ENCODE data around the gene PTER. TPM values are rescaled to one million over a fixed set of nuclear protein-coding genes. Genes with fewer than 3 reads are reported as not detected.

The PTER gene
- total RNA-seq, 1 experiment from 2014 or later, result 30.1 TPM

DNA sequence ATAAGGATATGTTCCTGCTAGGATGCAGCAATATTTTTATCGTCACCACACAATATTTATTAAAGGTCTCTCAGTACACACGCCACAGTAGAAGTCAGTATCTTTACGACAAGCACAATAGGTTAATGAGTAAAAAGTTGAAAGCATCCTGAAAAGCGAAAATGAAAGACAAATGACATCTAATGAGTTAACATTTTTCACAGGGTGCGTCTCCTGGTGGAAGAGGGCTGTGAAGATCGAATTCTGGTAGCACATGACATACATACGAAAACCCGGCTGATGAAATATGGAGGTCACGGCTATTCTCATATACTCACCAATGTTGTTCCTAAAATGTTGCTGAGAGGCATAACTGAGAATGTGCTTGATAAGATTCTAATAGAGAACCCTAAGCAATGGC, 74.0 kb downstream of the PTER start:
- CTCF ChIA-PET, result no interaction called here
- BruUV-seq (replicated peaks), result no TSS peak
- TF ChIP-seq, protein P1, sequence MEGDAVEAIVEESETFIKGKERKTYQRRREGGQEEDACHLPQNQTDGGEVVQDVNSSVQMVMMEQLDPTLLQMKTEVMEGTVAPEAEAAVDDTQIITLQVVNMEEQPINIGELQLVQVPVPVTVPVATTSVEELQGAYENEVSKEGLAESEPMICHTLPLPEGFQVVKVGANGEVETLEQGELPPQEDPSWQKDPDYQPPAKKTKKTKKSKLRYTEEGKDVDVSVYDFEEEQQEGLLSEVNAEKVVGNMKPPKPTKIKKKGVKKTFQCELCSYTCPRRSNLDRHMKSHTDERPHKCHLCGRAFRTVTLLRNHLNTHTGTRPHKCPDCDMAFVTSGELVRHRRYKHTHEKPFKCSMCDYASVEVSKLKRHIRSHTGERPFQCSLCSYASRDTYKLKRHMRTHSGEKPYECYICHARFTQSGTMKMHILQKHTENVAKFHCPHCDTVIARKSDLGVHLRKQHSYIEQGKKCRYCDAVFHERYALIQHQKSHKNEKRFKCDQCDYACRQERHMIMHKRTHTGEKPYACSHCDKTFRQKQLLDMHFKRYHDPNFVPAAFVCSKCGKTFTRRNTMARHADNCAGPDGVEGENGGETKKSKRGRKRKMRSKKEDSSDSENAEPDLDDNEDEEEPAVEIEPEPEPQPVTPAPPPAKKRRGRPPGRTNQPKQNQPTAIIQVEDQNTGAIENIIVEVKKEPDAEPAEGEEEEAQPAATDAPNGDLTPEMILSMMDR (IDR thresholded peaks at IDR 0.05; ENCODE audit: unreplicated experiment), result no peak

DNA sequence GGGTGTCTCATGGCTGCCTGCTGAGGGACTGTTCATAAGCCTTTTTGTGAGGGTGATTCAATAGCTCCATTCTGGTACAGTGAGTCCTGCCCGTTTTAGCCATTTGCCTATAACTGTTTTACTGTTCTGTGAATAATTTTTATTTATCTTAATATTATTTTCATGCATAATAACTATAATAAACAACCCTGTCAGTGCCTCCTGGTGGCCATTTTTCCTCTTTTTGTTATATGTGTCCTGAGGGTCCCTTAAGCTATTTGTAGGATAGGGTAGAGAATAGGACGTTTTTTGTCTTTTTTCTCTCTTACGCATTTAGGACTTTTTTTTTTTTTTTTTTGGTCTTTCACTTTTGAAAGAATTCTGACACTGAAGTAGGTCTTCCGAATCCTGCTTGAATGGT, 82.0 kb downstream of the PTER start:
- H3K27ac Mint-ChIP-seq (ENCODE audit: unreplicated experiment), result no peak overlapping the region

More for the DNA sequence above, 74.0 kb downstream of the PTER start:
- H3K9me3 Mint-ChIP-seq (ENCODE audit: low read depth, unreplicated experiment), result no peaks in the 10 kb centered on the region
- H3K27ac Mint-ChIP-seq (ENCODE audit: unreplicated experiment), result no peak overlapping the region
- H3K4me3 Mint-ChIP-seq (ENCODE audit: low read depth, unreplicated experiment), result no peak overlapping the region
- DNase-seq, result no peak
- intact Hi-C loops (cut with micrococcal nuclease; ENCODE audit: unreplicated experiment), result no loop called here
- no peaks in the 10 kb centered on the region for H3K4me1 Mint-ChIP-seq (ENCODE audit: low read depth, unreplicated experiment)
- no peaks in the 10 kb centered on the region for H3K27me3 Mint-ChIP-seq (ENCODE audit: unreplicated experiment)
- no peaks in the 10 kb centered on the region for H3K36me3 Mint-ChIP-seq (ENCODE audit: insufficient read depth, unreplicated experiment)

DNA sequence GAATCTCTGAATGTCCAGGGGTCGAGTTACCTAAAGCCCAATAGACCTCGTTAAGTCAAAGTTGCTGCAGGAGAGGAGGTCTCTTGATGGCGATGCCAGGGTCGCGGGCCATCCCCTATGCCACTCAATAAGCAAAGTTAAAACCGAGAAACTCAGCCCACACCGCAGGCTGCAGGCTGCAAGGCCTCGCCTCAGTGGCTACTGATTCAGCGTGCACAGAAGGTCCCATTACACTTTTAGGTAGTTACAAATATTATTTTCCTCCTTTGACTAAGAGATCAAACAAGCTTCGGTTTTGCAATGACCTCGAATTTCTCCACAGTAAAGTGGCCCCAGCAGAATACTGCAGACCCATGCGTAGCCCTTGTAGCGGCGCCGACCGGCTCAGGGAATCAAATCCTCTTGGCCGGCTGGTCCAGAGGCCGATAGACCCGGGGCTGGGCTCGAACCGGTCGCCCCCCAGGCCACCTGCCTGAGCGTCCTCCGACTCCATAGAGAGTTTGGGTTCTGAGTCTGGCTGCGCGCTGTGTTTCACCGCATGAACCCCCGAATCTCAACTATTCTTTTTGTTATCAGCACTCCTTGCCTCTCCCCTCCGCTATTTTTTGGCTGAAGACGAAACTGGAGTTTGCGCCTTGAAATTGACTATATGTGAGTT, 82.6 kb downstream of the PTER start:
- Mint-ChIP-seq H3K36me3 (ENCODE audit: insufficient read depth, unreplicated experiment) (peaks cover 6% of the 10 kb centered on the region), H3K4me1 (ENCODE audit: low read depth, unreplicated experiment) (no peaks in the 10 kb centered on the region), H3K9me3 (ENCODE audit: low read depth, unreplicated experiment) (no peaks in the 10 kb centered on the region), H3K27me3 (ENCODE audit: unreplicated experiment) (no peaks in the 10 kb centered on the region), H3K27ac (ENCODE audit: unreplicated experiment) (no peak overlapping the region), H3K4me3 (ENCODE audit: low read depth, unreplicated experiment) (no peak overlapping the region)
- no peak for DNase-seq
- TF ChIP-seq, protein P1 (IDR thresholded peaks at IDR 0.05; ENCODE audit: unreplicated experiment), result no peak
- CTCF ChIA-PET, result interaction anchor here (0.7 kb wide), 1 partner anchor 294 kb away, joined by 3 read pairs; no protein-coding TSS in a partner anchor
- intact Hi-C loops (cut with micrococcal nuclease; ENCODE audit: unreplicated experiment), result no loop called here
- BruUV-seq (replicated peaks), result no TSS peak

More for the DNA sequence above, 82.0 kb downstream of the PTER start:
- no peaks in the 10 kb centered on the region for H3K4me1 Mint-ChIP-seq (ENCODE audit: low read depth, unreplicated experiment)
- peaks cover 6% of the 10 kb centered on the region for H3K36me3 Mint-ChIP-seq (ENCODE audit: insufficient read depth, unreplicated experiment)
- BruUV-seq (replicated peaks), result no TSS peak
- DNase-seq, result no peak
- no peak overlapping the region for H3K4me3 Mint-ChIP-seq (ENCODE audit: low read depth, unreplicated experiment)
- H3K9me3 Mint-ChIP-seq (ENCODE audit: low read depth, unreplicated experiment), result no peaks in the 10 kb centered on the region
- TF ChIP-seq, protein P1 (IDR thresholded peaks at IDR 0.05; ENCODE audit: unreplicated experiment), result no peak
- H3K27me3 Mint-ChIP-seq (ENCODE audit: unreplicated experiment), result no peaks in the 10 kb centered on the region
- intact Hi-C loops (cut with micrococcal nuclease; ENCODE audit: unreplicated experiment), result no loop called here
- CTCF ChIA-PET, result interaction anchor here (0.7 kb wide), 1 partner anchor 294 kb away, joined by 3 read pairs; no protein-coding TSS in a partner anchor

DNA sequence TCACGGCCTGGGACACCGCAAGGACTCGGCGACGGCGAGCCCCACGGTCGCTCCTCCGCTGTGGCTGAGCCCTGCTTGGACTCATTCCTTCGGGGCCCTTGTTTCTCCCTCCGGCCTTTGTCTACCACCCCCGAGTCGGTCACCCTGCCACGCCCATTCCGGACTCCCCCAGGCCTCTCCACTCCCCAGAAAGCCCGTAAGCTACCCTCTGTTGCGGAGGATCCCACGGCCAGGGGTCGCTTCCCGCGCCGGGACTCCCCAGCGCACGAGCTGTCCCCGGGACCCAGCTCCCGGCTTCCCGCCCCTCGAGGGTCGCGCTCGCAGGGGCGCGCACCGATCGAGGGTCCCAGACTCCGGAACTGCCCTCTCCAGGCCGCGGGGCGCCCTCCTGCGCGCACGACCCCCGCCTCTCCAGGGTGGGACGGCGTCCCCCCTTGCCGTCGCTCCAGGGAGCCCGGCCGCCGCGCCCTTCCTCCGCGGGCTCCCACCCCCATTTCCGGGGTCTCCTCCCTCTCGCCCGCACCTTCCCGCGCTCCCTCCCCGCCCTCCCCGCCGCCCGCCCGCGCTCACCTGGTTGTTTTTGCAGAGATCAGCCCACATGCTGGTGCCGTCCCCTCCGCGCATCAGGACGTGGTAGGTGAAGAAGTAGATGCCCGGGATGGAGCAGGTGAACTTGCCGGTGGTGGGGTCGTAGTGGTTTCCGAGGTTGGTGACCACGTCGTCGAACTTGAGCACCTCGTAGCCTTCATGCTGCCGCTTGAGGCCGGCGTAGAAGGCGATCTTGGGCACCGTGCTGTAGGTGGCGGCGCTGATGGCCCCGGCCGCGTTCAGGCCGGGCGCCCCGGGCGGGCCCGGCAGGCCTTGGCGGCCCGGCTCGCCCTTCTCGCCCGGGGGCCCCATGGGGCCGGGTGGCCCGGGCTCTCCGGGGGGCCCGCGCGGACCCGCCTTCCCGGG, 83.4 kb downstream of the PTER start:
- Mint-ChIP-seq H3K9me3 (ENCODE audit: low read depth, unreplicated experiment) (no peaks in the 10 kb centered on the region), H3K27ac (ENCODE audit: unreplicated experiment) (no peak overlapping the region), H3K4me3 (ENCODE audit: low read depth, unreplicated experiment) (no peak overlapping the region), H3K4me1 (ENCODE audit: low read depth, unreplicated experiment) (no peaks in the 10 kb centered on the region), H3K36me3 (ENCODE audit: insufficient read depth, unreplicated experiment) (peaks cover 6% of the 10 kb centered on the region), H3K27me3 (ENCODE audit: unreplicated experiment) (no peaks in the 10 kb centered on the region)
- TF ChIP-seq, protein P1 (IDR thresholded peaks at IDR 0.05; ENCODE audit: unreplicated experiment), result no peak
- intact Hi-C loops (cut with micrococcal nuclease; ENCODE audit: unreplicated experiment), result no loop called here
- CTCF ChIA-PET, result no interaction called here
- no peak for DNase-seq
- BruUV-seq (replicated peaks), result no TSS peak

All from Calu3 (cell line).